B cell (primary cell): Measurements from ENCODE around the gene CCDC134. TPM values are rescaled to one million over a fixed set of nuclear protein-coding genes. Genes with fewer than 3 reads are reported as not detected.

Source experiments
- ATAC-seq: fragments of 200-7000 bp; cut with Tn5 transposase; one replicate; pipeline ENCODE4 v1.10.0; 2021; ENCODE audit warnings: low read depth, mild to moderate bottlenecking, moderate number of reproducible peaks, moderate library complexity
- CTCF ChIA-PET: fragments of 350-600 bp; sonication (Branson Sonifier 250); formaldehyde crosslinking; loops from one replicate; lab custom pipeline; 2021; ENCODE audit warnings: antibody characterized with exemption, inconsistent platforms; lab: Charles Lee
- POLR2A ChIA-PET: fragments of 350-600 bp; sonication (Branson Sonifier 250); formaldehyde crosslinking; loops from one replicate; lab custom pipeline; 2021; ENCODE audit warnings: antibody characterized with exemption; lab: Charles Lee
- DNase-seq: peaks from one replicate; pipeline ENCODE4 v3.0.0; 2013
- H2AFZ ChIP-seq: 2 replicates; pipeline ENCODE4 v1.6.1; 2012; ENCODE audit warnings: mild to moderate bottlenecking, low read depth, low read length; ENCODE audit not compliant: insufficient read depth, poor library complexity, severe bottlenecking
- H3K27ac ChIP-seq, 2 donors: 1 replicate in 1 of 2; 2 replicates in 1 of 2; pipeline ENCODE4 v1.5.1; 2012 to 2013; ENCODE audit warnings: low read length in 2 of 2, mild to moderate bottlenecking in 2 of 2, moderate library complexity in 1 of 2
- H3K27me3 ChIP-seq, 4 experiments: fragments of 200-600 bp in 1 of 4; sonication (generic) in 1 of 4; replicated peaks in 1 of 4; 1 replicate in 2 of 4; 2 replicates in 2 of 4; pipeline versions ENCODE4 v1.6.1 to v1.7.0; 2013 to 2016; ENCODE audit warnings: low read length in 3 of 4, mild to moderate bottlenecking in 2 of 4, mixed read lengths in 1 of 4, moderate library complexity in 1 of 4; ENCODE audit not compliant: insufficient read depth in 4 of 4, control insufficient read depth in 3 of 4; ENCODE audit errors: control extremely low read depth in 1 of 4
- H3K36me3 ChIP-seq, 2 experiments: replicated peaks in 1 of 2; 1 replicate in 1 of 2; 2 replicates in 1 of 2; pipeline versions ENCODE4 v1.6.1 to v1.7.1; 2013; ENCODE audit warnings: low read length in 1 of 2; ENCODE audit not compliant: insufficient read depth in 2 of 2, control insufficient read depth in 1 of 2; ENCODE audit errors: control extremely low read depth in 1 of 2, extremely low read depth in 1 of 2
- H3K4me1 ChIP-seq, 2 donors: fragments of 200-600 bp in 1 of 2; sonication (generic) in 1 of 2; 1 replicate in 1 of 2; 2 replicates in 1 of 2; pipeline versions ENCODE4 v1.5.1 to v1.6.1; 2013 to 2017; ENCODE audit warnings: low read length in 2 of 2; ENCODE audit not compliant: control insufficient read depth in 2 of 2, insufficient read depth in 2 of 2
- H3K4me2 ChIP-seq: replicated peaks from 2 replicates; pipeline ENCODE3; 2012; ENCODE audit warnings: mild to moderate bottlenecking, low read depth, low read length; ENCODE audit not compliant: poor library complexity, severe bottlenecking
- H3K4me3 ChIP-seq, 5 experiments: fragments of 200-600 bp in 1 of 5; sonication (generic) in 1 of 5; 1 replicate in 3 of 5; 2 replicates in 2 of 5; pipeline versions ENCODE4 v1.5.1 to v1.7.0; 2011 to 2016; ENCODE audit warnings: low read length in 4 of 5, mild to moderate bottlenecking in 4 of 5, low read depth in 2 of 5, control low read depth in 1 of 5, moderate library complexity in 1 of 5; ENCODE audit not compliant: insufficient read depth in 1 of 5; ENCODE audit errors: control extremely low read depth in 1 of 5, extremely low read depth in 1 of 5
- H3K79me2 ChIP-seq: fragments of 200-600 bp; sonication (generic); one replicate; pipeline ENCODE4 v1.6.0; 2016; ENCODE audit warnings: low read length; ENCODE audit not compliant: control insufficient read depth, insufficient read depth
- H3K9ac ChIP-seq: fragments of 200-600 bp; sonication (generic); 2 replicates; pipeline ENCODE4 v1.6.1; 2017; ENCODE audit warnings: mild to moderate bottlenecking, low read length, moderate library complexity
- H3K9me3 ChIP-seq, 3 donors: one replicate each; pipeline versions ENCODE4 v1.6.1 to v1.7.1; 2013; ENCODE audit warnings: low read length in 2 of 3; ENCODE audit not compliant: control insufficient read depth in 2 of 3, insufficient read depth in 1 of 3; ENCODE audit errors: control extremely low read depth in 1 of 3
- H4K20me1 ChIP-seq: 2 replicates; pipeline ENCODE4 v1.6.0; 2012; ENCODE audit warnings: mild to moderate bottlenecking, low read length; ENCODE audit not compliant: insufficient read depth, control insufficient read depth, poor library complexity, severe bottlenecking
- H3K27ac Mint-ChIP-seq: one replicate; pipeline ENCODE4 v1.8.0; 2021; ENCODE audit warnings: mixed read lengths
- H3K27me3 Mint-ChIP-seq: one replicate; pipeline ENCODE4 v1.8.0; 2021; ENCODE audit warnings: mixed read lengths
- H3K4me1 Mint-ChIP-seq: one replicate; pipeline ENCODE4 v1.8.0; 2021; ENCODE audit warnings: mixed read lengths
- H3K4me3 Mint-ChIP-seq: one replicate; pipeline ENCODE4 v1.8.0; 2021; ENCODE audit warnings: mixed read lengths
- H3K9me3 Mint-ChIP-seq: one replicate; pipeline ENCODE4 v1.8.0; 2022; ENCODE audit warnings: mixed read lengths; ENCODE audit not compliant: insufficient read depth
- EZH2 ChIP-seq: IDR thresholded peaks from 2 replicates; pipeline ENCODE4 v1.6.1; 2012; ENCODE audit warnings: borderline replicate concordance, low read depth, mild to moderate bottlenecking, moderate library complexity, low read length; ENCODE audit not compliant: insufficient read depth, poor library complexity, severe bottlenecking
- WGBS: methylation state at CpG from one replicate; pipeline ENCODE4 v1.1.5; 2013; ENCODE audit warnings: missing lambda C conversion rate; ENCODE audit not compliant: insufficient coverage; 5-methylcytosine and 5-hydroxymethylcytosine counted together
- intact Hi-C: fragments of 100-400 bp; cut with micrococcal nuclease; formaldehyde crosslinking; loops from one replicate; pipeline ENCODE4 v1.10.0; 2022
- polyA plus RNA-seq: library from polyadenylated mRNA; depleted of rRNA; stranded (reverse); fragments of >200 nt; gene quantifications from 2 replicates; pipeline ENCODE4 v1.2.3, GENCODE V29; 2012
- total RNA-seq, 2 donors: library from RNA; stranded (reverse); fragments of 120-200 nt in 1 of 2; gene quantifications; 1 replicate in 1 of 2; 2 replicates in 1 of 2; pipeline versions ENCODE4 v1.2.3 to v1.2.4, GENCODE V29; 2013 to 2022
- TF ChIP-seq, protein P1 (sequence below): fragments of 200-600 bp; IDR thresholded peaks from one replicate; pipeline ENCODE4 v1.8.0; 2022; ENCODE audit warnings: antibody characterized with exemption, mild to moderate bottlenecking

CCDC134 gene
- total and polyA plus RNA-seq, 2 donors (not counting 1 experiment from before 2014, with no cell fraction given) = 4.4 to 18.1 TPM

DNA sequence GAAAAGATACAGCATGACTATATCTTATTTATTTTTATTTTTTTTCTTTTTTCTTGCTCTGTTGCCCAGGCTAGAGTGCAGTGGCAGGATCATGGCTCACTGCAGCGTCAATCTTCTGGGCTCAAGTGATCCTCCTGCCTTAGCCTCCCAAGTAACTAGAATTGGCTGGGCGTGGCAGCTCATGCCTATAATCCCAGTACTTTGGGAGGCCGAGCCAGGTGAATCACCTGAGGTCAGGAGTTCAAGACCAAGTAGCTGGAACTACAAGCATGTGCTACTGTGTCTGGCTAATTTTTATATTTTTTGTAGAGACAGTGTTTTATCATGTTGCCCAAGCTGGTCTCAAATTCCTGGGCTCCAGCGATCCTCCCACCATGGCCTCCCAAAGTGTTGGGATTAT is 28.3 kb upstream of the CCDC134 start:
- ATAC-seq = no peak
- DNase-seq = no peak
- Mint-ChIP-seq H3K27ac (no peak overlapping the region), H3K27me3 (peaks cover 4% of the 10 kb centered on the region), H3K4me3 (no peak overlapping the region), H3K4me1 (no peaks in the 10 kb centered on the region), H3K9me3 (no peaks in the 10 kb centered on the region)
- Histone ChIP-seq H3K36me3 (no peaks in the 10 kb centered on the region), H3K9ac (no peak overlapping the region), H3K27me3 (no peaks in the 10 kb centered on the region), H2AFZ (no peak overlapping the region), H3K4me1 (no peaks in the 10 kb centered on the region), H3K9me3 (no peaks in the 10 kb centered on the region), H3K4me2 (no peak overlapping the region), H3K79me2 (no peaks in the 10 kb centered on the region), H4K20me1 (no peaks in the 10 kb centered on the region), H3K27ac (no peak overlapping the region), H3K4me3 (no peak overlapping the region)
- intact Hi-C loops = no loop called here
- ChIA-PET POLR2A (no interaction called here), CTCF (interaction anchor here (2.7 kb wide), 1 partner anchor 74 kb away, joined by 14 read pairs; the partner anchor contains the start of gene MEI1)
- TF ChIP-seq, protein P1, sequence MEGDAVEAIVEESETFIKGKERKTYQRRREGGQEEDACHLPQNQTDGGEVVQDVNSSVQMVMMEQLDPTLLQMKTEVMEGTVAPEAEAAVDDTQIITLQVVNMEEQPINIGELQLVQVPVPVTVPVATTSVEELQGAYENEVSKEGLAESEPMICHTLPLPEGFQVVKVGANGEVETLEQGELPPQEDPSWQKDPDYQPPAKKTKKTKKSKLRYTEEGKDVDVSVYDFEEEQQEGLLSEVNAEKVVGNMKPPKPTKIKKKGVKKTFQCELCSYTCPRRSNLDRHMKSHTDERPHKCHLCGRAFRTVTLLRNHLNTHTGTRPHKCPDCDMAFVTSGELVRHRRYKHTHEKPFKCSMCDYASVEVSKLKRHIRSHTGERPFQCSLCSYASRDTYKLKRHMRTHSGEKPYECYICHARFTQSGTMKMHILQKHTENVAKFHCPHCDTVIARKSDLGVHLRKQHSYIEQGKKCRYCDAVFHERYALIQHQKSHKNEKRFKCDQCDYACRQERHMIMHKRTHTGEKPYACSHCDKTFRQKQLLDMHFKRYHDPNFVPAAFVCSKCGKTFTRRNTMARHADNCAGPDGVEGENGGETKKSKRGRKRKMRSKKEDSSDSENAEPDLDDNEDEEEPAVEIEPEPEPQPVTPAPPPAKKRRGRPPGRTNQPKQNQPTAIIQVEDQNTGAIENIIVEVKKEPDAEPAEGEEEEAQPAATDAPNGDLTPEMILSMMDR = no peak
- no peak for TF ChIP-seq EZH2
- WGBS = 96% methylated on average over 3 of the region's 4 CpGs

GRCh38 chr22:41772645-41773044 is 27.8 kb upstream of the CCDC134 start:
- Histone ChIP-seq H3K27me3 (no peaks in the 10 kb centered on the region), H3K4me2 (no peak overlapping the region), H2AFZ (no peak overlapping the region)

More at GRCh38 chr22:41772645-41773044, 27.8 kb upstream of the CCDC134 start:
- intact Hi-C loops = no loop called here
- H3K4me3 ChIP-seq = no peak overlapping the region
- no peak overlapping the region for H3K4me3 Mint-ChIP-seq
- no peaks in the 10 kb centered on the region for H3K4me1 ChIP-seq
- peaks cover 4% of the 10 kb centered on the region for H3K27me3 Mint-ChIP-seq
- H3K4me1 Mint-ChIP-seq = no peaks in the 10 kb centered on the region
- TF ChIP-seq, protein P1 = no peak
- no peak for TF ChIP-seq EZH2
- peaks cover under 1% of the 10 kb centered on the region for H3K79me2 ChIP-seq
- CTCF ChIA-PET = interaction anchor here (2.7 kb wide), 1 partner anchor 75 kb away, joined by 14 read pairs; the partner anchor contains the start of gene MEI1
- no peaks in the 10 kb centered on the region for H3K36me3 ChIP-seq
- no peak overlapping the region for H3K27ac Mint-ChIP-seq
- ATAC-seq (no peak), DNase-seq (no peak)
- no peaks in the 10 kb centered on the region for H3K9me3 ChIP-seq
- H3K9me3 Mint-ChIP-seq = no peaks in the 10 kb centered on the region
- POLR2A ChIA-PET = no interaction called here
- H3K27ac ChIP-seq = no peak overlapping the region
- no peaks in the 10 kb centered on the region for H4K20me1 ChIP-seq
- no peak overlapping the region for H3K9ac ChIP-seq
